Activated effector memory CD4-positive, alpha-beta T cell treated with anti-CD3 and anti-CD28 coated beads, Interleukin-2, amount 50 U/mL, for 16 hours (primary cell): ENCODE data around the gene RGS19.
A peak's percentile ranks its signal among the peaks of the same experiment; 100 is the strongest.

Experiments used
- DNase-seq: peaks from one replicate; pipeline ENCODE4 v3.0.0-alpha.2; 2020

The RGS19 gene

DNA sequence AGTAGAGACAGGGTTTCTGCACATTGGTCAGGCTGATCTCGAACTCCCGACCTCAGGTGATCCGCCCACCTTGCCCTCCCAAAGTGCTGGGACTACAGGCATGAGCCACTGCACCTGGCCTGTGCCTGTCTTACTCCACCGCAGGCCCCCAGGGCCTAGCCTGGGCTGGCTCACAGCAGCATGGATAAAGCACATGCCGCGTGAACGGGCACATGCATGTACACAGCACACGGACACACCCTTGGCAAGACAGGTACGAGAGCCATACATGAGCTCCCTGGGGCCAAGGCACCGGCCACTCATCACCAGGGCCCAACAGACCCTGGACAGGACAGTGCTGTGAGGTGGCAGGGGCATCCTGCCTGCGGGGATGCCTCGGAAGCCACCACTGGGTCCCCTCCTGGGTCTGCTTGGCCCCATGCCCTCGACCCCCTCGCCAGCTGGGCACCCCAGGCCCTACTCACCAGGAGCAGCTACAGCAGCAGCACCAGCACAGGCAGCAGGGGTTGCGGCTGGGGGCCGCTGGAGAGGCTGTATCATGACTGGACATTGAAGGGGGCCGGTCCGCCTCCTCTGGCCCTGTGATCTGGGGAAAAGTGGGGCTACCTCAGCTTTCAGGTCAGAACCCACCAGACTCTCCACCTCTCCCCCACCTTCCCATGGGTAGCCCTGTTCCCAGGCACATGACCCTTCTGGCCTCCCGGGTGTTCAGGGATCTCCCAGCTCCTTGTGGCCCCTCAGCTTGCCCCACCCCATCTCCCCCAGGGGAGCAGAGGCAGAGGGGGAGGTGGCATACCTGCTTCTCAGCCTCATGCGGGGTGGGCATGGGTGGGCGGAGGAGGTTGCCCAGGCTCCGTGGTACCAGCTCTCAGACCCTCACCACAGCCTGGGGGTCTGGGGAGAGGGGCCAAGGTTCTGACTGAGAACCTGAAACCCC lies 3.0 kb downstream of the RGS19 start:
- DNase-seq: no peak

- no peak for DNase-seq
Measured at GRCh38 chr20:64075556-64075955, 3.8 kb downstream of the RGS19 start.

DNA sequence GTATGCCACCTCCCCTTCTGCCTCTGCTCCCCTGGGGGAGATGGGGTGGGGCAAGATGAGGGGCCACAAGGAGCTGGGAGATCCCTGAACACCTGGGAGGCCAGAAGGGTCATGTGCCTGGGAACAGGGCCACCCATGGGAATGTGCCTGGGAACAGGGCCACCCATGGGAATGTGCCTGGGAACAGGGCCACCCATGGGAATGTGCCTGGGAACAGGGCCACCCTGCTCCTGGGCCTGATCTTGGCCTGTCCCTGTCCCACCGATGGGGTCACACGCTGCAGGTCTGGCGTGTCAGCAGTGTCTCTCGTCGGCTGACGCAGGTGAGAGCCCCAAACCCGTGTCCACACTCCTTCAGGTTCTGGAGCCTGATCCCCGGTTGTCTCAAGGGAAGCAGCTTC lies 4.4 kb downstream of the RGS19 start:
- no peak for DNase-seq

DNA sequence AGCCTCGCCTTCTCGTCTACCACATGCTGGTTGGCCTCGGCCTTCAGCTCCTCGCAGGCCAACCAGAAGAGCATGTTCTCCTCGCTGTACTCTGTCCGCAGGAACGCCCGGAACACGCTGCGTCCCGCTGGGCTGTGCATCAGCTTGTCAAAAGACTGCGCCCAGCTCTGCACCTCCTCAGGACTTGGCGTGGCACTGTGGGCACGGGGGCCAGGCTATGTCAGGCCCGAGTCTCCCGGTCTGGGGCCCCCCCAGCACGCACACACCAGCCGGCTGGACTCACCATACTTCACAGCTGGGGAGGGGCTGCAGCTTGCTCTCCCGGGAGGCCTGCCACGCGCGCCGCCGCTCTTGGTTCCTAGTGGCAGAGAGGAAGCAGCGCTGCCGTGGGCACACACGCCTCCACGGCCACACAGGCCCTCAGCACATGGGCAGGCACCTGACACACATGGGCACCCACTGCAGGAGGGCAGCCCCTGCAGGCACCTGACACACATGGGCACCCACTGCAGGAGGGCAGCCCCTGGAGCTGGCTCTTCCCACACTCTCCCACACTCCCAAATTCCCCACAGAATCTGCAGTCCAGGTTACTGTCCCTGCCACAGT lies 5.0 kb downstream of the RGS19 start:
- DNase-seq: no peak

DNA sequence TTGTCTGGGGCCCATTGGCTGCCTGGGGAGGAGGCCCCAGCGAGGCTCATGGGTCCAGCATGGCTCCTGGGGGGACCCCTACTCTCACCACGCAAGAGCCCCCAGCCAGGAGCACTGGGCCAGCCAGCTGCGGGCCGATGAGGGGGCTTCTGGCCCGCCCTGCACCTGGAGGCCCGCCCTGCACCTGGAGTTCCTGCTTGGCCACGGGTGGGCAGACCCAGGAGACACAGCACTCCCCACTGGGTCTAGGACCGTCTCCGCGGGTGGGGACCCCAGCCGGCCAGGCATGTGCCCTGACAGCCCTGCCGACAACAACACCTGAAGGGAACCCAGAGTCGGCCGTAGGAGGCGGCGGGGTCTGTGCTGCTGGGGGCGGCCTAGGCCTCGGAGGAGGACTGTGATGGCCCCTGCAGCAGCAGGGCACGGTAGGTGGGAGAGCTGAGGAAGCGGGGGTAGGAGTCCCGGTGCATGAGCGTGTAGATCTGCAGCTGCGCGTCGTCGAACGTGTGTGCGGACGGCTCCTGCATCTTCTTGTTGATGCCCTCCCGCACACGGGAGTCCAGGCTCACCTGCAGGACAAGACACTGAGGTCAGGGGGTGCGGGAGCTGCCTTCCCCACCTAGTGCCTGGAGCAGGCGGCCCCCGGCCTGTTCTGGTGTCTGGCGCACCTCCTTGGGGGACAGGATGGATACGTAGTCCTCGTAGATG lies 5.7 kb downstream of the RGS19 start:
- DNase-seq: no peak

- no peak for DNase-seq
Measured at GRCh38 chr20:64072498-64073063, 6.7 kb downstream of the RGS19 start.

DNA sequence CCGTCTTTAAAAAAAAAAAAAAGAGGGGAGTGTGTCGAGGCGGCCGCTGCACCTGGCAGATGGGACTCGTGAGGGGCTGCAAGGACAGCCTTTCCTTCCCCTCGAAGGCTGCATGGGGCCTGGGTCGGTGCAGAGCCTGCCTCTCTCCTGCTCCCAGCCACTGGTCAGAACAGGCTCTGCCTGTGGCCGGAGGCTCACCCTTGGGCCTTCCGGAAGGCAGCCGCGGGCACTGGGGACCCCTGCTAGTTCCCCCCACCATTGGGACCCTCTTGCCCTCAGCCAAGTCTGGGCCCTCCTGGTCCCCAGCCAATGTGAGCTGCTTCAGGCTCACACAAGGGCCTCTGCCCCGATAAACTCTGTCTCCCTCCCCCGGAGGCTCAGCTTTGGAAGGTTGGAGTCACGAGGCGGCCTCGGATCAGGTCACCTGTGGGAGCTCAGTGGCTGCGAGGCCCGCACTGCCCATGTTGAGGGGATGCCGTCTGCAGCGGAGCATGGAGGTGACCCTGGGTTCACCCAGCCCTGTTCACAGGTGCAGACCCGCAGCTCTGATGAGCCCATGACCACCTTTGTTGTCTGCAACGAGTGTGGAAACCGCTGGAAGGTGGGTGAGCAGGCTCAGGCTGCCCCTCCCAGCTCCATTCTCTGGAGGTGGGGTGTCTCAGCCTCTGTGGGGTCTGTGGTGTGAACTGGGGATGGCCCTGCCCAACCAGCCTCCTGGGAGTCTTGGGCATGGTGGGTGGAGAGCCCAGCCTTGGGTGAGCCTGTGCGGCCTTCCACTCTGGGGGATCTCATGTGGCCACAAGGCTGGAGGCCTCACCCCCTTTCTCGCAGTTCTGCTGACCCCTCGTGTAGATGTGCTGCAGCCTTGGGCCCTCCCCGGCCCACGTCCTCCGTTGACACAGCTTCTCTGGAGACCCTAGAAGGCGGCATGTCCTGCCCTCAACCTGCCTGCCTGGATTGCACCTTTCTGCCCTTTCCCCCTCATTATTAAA lies 7.7 kb downstream of the RGS19 start:
- DNase-seq: no peak

- no peak for DNase-seq
Measured at GRCh38 chr20:64070244-64070993, 8.9 kb downstream of the RGS19 start.

- no peak for DNase-seq
Measured at GRCh38 chr20:64069614-64070243, 9.6 kb downstream of the RGS19 start.

DNA sequence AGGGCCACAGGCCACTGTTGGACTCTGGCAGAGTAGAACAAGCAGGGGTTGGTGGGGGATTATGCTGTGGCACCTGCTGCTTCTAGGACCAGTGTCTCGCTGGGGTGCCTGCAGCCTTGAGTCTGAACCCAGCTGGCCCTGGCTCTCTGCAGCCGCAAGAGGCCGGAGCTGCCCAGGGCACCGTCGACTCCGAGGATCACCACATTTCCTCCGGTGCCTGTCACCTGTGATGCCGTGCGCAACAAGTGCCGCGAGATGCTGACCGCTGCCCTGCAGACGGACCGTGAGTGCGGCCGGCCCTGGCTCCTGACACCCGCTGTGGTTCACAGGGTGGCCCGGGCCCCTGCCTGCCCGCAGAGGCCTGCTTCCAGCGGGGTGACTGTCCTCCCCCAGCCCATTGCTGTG lies 10.1 kb downstream of the RGS19 start:
- DNase-seq: no peak

DNA sequence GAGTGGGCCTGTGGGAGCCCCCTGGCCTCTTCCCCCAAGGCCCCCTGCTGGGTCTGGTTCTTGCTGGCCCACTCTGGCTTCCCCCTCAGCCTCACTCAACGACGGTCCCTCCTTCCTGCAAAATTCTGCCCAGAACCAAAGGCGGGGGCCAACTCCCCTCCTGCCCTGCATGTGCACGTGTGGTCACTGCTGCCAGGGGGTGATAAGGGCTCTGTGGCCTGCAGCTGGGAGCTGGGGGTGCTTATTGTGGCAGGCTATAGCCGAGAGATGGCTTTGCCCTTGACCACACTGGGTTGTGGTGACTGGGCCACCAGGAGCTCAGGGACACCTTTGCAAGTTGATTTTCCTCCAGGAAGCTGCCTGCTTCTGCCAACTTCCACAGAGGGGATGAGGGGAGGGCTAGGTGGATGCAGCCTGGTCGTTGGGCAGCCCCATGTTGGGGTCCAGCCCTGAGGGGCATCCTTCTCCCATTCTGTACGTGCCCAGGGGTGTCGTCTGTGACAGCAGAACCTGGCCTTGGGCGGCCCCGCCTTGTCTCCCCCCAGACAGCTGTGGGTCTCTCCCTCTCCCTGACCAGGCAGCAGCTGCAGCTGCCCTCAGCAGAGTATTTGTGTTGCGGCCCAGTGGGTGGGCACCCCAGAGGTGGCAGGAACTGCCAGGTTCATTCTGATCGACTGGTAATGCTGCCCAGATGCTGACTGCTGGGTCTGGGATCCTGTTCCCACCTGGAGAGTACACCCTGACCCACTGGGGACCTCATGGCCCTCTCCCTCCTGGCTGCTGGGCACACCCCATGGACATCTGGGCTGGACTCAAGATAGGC lies 10.7 kb downstream of the RGS19 start:
- DNase-seq: no peak

- no peak for DNase-seq
Measured at GRCh38 chr20:64067733-64068307, 11.5 kb downstream of the RGS19 start.

DNA sequence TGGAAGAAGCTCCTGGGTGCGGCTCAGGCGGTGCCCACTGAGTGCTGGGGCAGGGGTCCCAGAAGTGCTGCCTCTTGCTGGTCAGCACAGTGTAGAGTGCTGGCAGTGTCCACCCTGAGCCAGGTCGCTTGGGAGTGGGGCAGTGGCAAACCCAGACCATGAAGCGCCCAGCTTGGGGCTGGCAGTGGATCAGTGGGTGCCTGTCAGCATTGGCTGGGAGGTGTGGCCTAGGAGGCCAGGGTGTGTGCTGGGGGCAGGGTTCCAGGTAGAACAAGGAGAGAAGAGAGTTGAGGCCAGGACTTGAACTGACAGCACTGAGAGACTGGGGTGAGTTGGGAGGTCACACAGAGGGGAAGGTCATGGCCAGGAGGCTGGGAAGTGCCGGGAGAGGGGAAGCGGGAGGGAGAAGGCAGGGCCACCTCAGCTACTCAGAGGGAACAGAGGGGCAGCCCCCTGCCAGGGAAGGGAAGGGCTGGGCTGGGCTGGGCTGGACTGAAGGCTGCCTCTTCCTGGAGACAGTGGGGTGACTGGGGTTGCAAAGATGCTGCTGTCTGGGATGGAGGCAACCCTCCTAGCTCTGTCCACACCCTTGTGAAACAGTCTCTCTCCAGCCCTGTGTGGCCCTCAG lies 12.2 kb downstream of the RGS19 start:
- DNase-seq: no peak

DNA sequence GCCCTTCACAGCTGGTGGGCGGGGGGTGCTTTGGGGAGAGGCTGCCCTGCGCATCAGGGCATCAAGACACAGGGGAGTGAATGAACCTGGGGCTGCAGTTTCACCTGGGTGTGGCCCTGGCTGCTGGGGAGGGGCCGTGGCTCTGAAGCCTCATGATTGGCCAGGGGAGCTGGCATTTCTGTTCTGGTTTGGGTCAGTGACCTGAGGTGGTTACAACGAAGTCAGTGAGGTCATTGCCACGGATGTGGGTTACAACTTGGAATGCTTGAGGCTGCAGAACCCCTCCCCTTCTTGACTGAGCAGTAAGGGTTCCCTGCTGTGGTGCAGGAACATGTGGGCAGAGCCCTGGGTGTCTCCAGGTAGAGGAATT lies 13.4 kb downstream of the RGS19 start:
- DNase-seq: peak; percentile 75

DNA sequence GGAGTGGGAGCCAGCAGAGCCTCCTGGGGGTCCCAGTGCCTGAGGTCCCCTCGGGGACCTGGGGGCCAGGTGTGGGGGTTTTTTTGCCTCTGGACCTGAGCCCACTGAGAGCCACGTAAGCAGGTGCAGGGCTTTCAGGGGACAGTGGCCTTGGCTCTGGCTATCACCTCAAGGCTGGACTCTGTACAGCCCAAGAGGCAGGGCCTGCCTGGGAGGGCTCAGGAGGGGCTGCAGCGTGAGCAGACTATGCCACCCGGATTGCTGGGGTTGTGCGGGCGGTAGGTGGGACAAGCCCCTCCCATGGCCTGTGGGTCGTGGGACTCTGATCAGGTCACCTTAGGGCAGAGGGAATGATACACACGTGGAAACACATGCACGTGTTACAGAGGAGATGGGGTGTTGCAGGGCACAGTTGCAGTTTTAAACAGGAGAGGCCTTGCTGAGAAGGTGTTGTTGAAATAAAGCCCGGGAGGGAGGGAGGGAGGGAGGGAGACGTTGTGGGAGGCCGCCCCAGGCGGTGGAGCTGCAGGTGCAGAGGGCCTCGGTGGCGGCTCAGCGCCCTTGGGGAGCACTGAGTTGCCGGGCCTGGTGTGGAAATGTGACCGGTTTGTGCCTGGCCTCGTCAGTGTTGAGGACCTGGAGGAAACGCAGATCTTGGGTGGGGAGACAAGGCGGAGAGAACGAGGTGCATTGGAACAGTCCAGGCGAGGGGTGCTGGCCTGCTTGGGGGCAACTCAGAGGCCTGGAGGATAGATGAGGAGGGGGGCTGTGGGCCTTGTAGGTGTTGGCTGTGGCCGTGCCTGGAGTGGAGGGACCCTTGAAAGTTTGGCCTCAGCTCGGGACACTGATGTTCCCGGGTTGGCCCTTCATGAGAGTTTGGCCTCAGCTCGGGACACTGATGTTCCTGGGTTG lies 14.0 kb downstream of the RGS19 start:
- no peak for DNase-seq

GRCh38 chr20:64064145-64064698 lies 15.1 kb downstream of the RGS19 start:
- DNase-seq: no peak

DNA sequence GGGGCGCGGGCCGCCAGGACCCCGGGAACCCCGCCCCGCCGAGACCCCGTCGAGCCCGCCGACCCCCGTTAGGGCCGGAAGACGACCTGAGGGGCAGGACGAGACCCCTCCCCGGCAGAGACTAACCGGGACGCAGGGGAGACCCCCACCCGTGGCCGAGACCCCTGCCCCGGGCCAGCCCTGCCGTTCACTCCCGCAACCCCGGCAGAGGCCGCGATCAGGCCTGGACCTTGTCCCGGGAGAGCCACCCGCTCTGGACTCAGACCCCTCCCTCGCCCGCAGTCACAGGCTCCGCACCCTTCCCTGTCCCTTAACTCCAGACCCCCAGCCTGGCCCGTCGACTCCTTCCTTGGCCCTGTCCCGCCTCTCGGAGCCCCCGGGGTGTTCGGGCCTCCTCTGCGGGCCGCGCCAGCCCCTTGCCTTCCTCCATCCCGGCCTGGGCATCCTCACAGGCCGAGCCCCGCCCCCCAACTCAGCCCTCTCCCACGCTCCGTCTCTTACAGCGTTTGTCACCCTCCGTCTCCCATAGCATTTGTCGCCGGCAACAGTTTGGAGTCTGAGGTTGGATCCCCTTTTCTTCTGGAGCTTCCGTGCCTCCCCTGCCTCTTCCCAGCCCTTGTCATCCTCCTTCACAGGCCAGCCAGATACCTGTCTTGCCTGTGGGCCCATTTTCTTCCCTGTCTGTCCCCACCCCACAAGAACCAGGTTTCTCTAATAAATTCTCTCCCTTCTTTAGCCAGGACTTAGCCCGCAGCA lies 15.8 kb downstream of the RGS19 start:
- peak; percentile 71 for DNase-seq
